GF-D8 (cell line): Measurements from ENCODE around the gene TES.

Experiments
- DNase-seq: peaks from one replicate; lab custom pipeline; 2025; lab: John Stamatoyannopoulos, UW

Gene TES

GRCh38 chr7:116246357-116246756, 36.0 kb downstream of the TES start:
- DNase-seq: no peak

- DNase-seq: no peak
Observed at GRCh38 chr7:116249969-116250553, 39.7 kb downstream of the TES start.

- DNase-seq: no peak
Observed at GRCh38 chr7:116251675-116252074, 41.3 kb downstream of the TES start.

- DNase-seq: no peak
Observed at GRCh38 chr7:116252249-116252648, 41.9 kb downstream of the TES start.

GRCh38 chr7:116257156-116257555, 46.8 kb downstream of the TES start:
- no peak for DNase-seq

GRCh38 chr7:116258734-116259133, 48.4 kb downstream of the TES start:
- DNase-seq: no peak

GRCh38 chr7:116259156-116259870, 49.0 kb downstream of the TES start:
- no peak for DNase-seq

GRCh38 chr7:116259871-116260440, 49.6 kb downstream of the TES start:
- DNase-seq: no peak

GRCh38 chr7:116261904-116262303, 51.6 kb downstream of the TES start:
- DNase-seq: no peak

- no peak for DNase-seq
Observed at GRCh38 chr7:116265881-116266280, 55.5 kb downstream of the TES start.

- no peak for DNase-seq
Observed at GRCh38 chr7:116269466-116269865, 59.1 kb downstream of the TES start.

- no peak for DNase-seq
Observed at GRCh38 chr7:116271161-116271913, 61.0 kb downstream of the TES start.

GRCh38 chr7:116271963-116272886, 61.9 kb downstream of the TES start:
- no peak for DNase-seq

- DNase-seq: no peak
Observed at GRCh38 chr7:116273283-116273917, 63.1 kb downstream of the TES start.

GRCh38 chr7:116273918-116274301, 63.6 kb downstream of the TES start:
- DNase-seq: no peak

GRCh38 chr7:116277070-116277469, 66.7 kb downstream of the TES start:
- DNase-seq: no peak

- DNase-seq: no peak
Observed at GRCh38 chr7:116279217-116279616, 68.9 kb downstream of the TES start.

GRCh38 chr7:116280803-116281202, 70.5 kb downstream of the TES start:
- DNase-seq: no peak

- no peak for DNase-seq
Observed at GRCh38 chr7:116283595-116284204, 73.4 kb downstream of the TES start.

- no peak for DNase-seq
Observed at GRCh38 chr7:116284390-116284789, 74.1 kb downstream of the TES start.

GRCh38 chr7:116285252-116285651, 74.9 kb downstream of the TES start:
- no peak for DNase-seq
